ENCODE results near the gene TMEM132C. TPM values are rescaled to one million over a fixed set of nuclear protein-coding genes. Genes with fewer than 3 reads are reported as not detected.

The TMEM132C gene
- total and polyA plus RNA-seq, 4 experiments from 2014 or later: not detected

GRCh38 chr12:128571906-128572810, 305.2 kb downstream of the TMEM132C start:
- intact Hi-C loops (cut with micrococcal nuclease): no loop called here

GRCh38 chr12:128573907-128574306, 306.9 kb downstream of the TMEM132C start:
- no peak overlapping the region for H3K27ac ChIP-seq (ENCODE audit: low read depth, low read length)
- H3K36me3 Mint-ChIP-seq: no peaks in the 10 kb centered on the region
- no peaks in the 10 kb centered on the region for H3K27me3 ChIP-seq (ENCODE audit: insufficient read depth, low read length)
- H3K9me3 Mint-ChIP-seq: peaks cover 0 to 11% (median 4%) of the 10 kb centered on the region in 8 donors
- peaks cover 0 to 8% (median 4%) of the 10 kb centered on the region in 4 donors for H3K4me1 Mint-ChIP-seq
- no peak overlapping the region for H3K4me3 ChIP-seq (ENCODE audit: low read length in 2 of 2)
- H3K27me3 Mint-ChIP-seq: no peaks in the 10 kb centered on the region
- H3K4me1 ChIP-seq (ENCODE audit: insufficient read depth, low read length): no peaks in the 10 kb centered on the region
- no peak overlapping the region for H3K27ac Mint-ChIP-seq
- ChIA-PET POLR2A (ENCODE audit: partially characterized antibody) (no interaction called here), CTCF (ENCODE audit: partially characterized antibody) (no interaction called here)
- no peaks in the 10 kb centered on the region for H3K36me3 ChIP-seq (ENCODE audit: insufficient read depth, low read length)
- no peak overlapping the region for H3K4me3 Mint-ChIP-seq
- H3K9me3 ChIP-seq (ENCODE audit: control insufficient read depth in 1 of 2, low read length in 2 of 2): no peaks in the 10 kb centered on the region
- intact Hi-C loops (cut with micrococcal nuclease): no loop called here
- DNase-seq: no peak

More at GRCh38 chr12:128571906-128572810, 305.2 kb downstream of the TMEM132C start:
- no peak overlapping the region for H3K4me3 ChIP-seq (ENCODE audit: low read length in 2 of 2)
- no peaks in the 10 kb centered on the region for H3K27me3 Mint-ChIP-seq
- H3K9me3 ChIP-seq (ENCODE audit: control insufficient read depth in 1 of 2, low read length in 2 of 2): no peaks in the 10 kb centered on the region
- CTCF ChIA-PET (ENCODE audit: partially characterized antibody): no interaction called here
- H3K36me3 ChIP-seq (ENCODE audit: insufficient read depth, low read length): no peaks in the 10 kb centered on the region
- H3K4me1 ChIP-seq (ENCODE audit: insufficient read depth, low read length): no peaks in the 10 kb centered on the region
- H3K27ac Mint-ChIP-seq: no peak overlapping the region
- H3K36me3 Mint-ChIP-seq: no peaks in the 10 kb centered on the region
- H3K4me3 Mint-ChIP-seq: no peak overlapping the region
- H3K9me3 Mint-ChIP-seq: peaks cover 0 to 11% (median 4%) of the 10 kb centered on the region in 8 donors
- POLR2A ChIA-PET (ENCODE audit: partially characterized antibody): no interaction called here
- no peak overlapping the region for H3K27ac ChIP-seq (ENCODE audit: low read depth, low read length)
- no peaks in the 10 kb centered on the region for H3K27me3 ChIP-seq (ENCODE audit: insufficient read depth, low read length)
- no peak for DNase-seq
- H3K4me1 Mint-ChIP-seq: peaks cover 0 to 8% (median 4%) of the 10 kb centered on the region in 4 donors

- Mint-ChIP-seq H3K9me3 (peaks cover 0 to 10% (median 3%) of the 10 kb centered on the region in 8 donors), H3K27ac (no peak overlapping the region), H3K4me3 (no peak overlapping the region), H3K4me1 (no peaks in the 10 kb centered on the region), H3K36me3 (no peaks in the 10 kb centered on the region), H3K27me3 (peaks cover 0 to 1% of the 10 kb centered on the region in 2 donors)
- Histone ChIP-seq H3K27ac (ENCODE audit: low read depth, low read length) (no peak overlapping the region), H3K36me3 (ENCODE audit: insufficient read depth, low read length) (no peaks in the 10 kb centered on the region), H3K9me3 (ENCODE audit: control insufficient read depth in 1 of 2, low read length in 2 of 2) (no peaks in the 10 kb centered on the region), H3K27me3 (ENCODE audit: insufficient read depth, low read length) (no peaks in the 10 kb centered on the region), H3K4me1 (ENCODE audit: insufficient read depth, low read length) (no peaks in the 10 kb centered on the region), H3K4me3 (ENCODE audit: low read length in 2 of 2) (no peak overlapping the region)
- intact Hi-C loops (cut with micrococcal nuclease): no loop called here
- POLR2A ChIA-PET (ENCODE audit: partially characterized antibody): no interaction called here
- CTCF ChIA-PET (ENCODE audit: partially characterized antibody): no interaction called here
- no peak for DNase-seq
Measured at GRCh38 chr12:128578045-128578444, 311.1 kb downstream of the TMEM132C start.

GRCh38 chr12:128581321-128581761, 314.4 kb downstream of the TMEM132C start:
- Histone ChIP-seq H3K4me1 (ENCODE audit: insufficient read depth, low read length) (no peaks in the 10 kb centered on the region), H3K27me3 (ENCODE audit: insufficient read depth, low read length) (no peaks in the 10 kb centered on the region), H3K9me3 (ENCODE audit: control insufficient read depth in 1 of 2, low read length in 2 of 2) (no peaks in the 10 kb centered on the region), H3K36me3 (ENCODE audit: insufficient read depth, low read length) (no peaks in the 10 kb centered on the region), H3K27ac (ENCODE audit: low read depth, low read length) (no peak overlapping the region), H3K4me3 (ENCODE audit: low read length in 2 of 2) (no peak overlapping the region)
- H3K27ac Mint-ChIP-seq: no peak overlapping the region
- peaks cover 0 to 8% (median 0%) of the 10 kb centered on the region in 8 donors for H3K9me3 Mint-ChIP-seq
- POLR2A ChIA-PET (ENCODE audit: partially characterized antibody): no interaction called here
- peaks cover 0 to 1% of the 10 kb centered on the region in 2 donors for H3K27me3 Mint-ChIP-seq
- no peaks in the 10 kb centered on the region for H3K4me1 Mint-ChIP-seq
- intact Hi-C loops (cut with micrococcal nuclease): no loop called here
- no peak for DNase-seq
- H3K36me3 Mint-ChIP-seq: no peaks in the 10 kb centered on the region
- H3K4me3 Mint-ChIP-seq: no peak overlapping the region
- CTCF ChIA-PET (ENCODE audit: partially characterized antibody): no interaction called here

- peaks cover 0 to 4% (median 0%) of the 10 kb centered on the region in 8 donors for H3K9me3 Mint-ChIP-seq
- no peaks in the 10 kb centered on the region for H3K36me3 Mint-ChIP-seq
- POLR2A ChIA-PET (ENCODE audit: partially characterized antibody): no interaction called here
Measured at GRCh38 chr12:128583453-128583852, 316.5 kb downstream of the TMEM132C start.

GRCh38 chr12:128586451-128587029, 319.6 kb downstream of the TMEM132C start:
- CTCF ChIA-PET (ENCODE audit: partially characterized antibody): no interaction called here
- Histone ChIP-seq H3K27ac (ENCODE audit: low read depth, low read length) (no peak overlapping the region), H3K9me3 (ENCODE audit: control insufficient read depth in 1 of 2, low read length in 2 of 2) (no peaks in the 10 kb centered on the region), H3K4me1 (ENCODE audit: insufficient read depth, low read length) (no peaks in the 10 kb centered on the region), H3K36me3 (ENCODE audit: insufficient read depth, low read length) (no peaks in the 10 kb centered on the region), H3K27me3 (ENCODE audit: insufficient read depth, low read length) (no peaks in the 10 kb centered on the region), H3K4me3 (ENCODE audit: low read length in 2 of 2) (no peak overlapping the region)
- Mint-ChIP-seq H3K4me3 (no peak overlapping the region), H3K27me3 (peaks cover 0 to under 1% of the 10 kb centered on the region in 2 donors), H3K36me3 (no peaks in the 10 kb centered on the region), H3K27ac (no peak overlapping the region), H3K9me3 (peaks cover 0 to 4% (median under 1%) of the 10 kb centered on the region in 8 donors), H3K4me1 (no peaks in the 10 kb centered on the region)
- POLR2A ChIA-PET (ENCODE audit: partially characterized antibody): no interaction called here
- intact Hi-C loops (cut with micrococcal nuclease): no loop called here
- no peak for DNase-seq

More at GRCh38 chr12:128583453-128583852, 316.5 kb downstream of the TMEM132C start:
- Histone ChIP-seq H3K27ac (ENCODE audit: low read depth, low read length) (no peak overlapping the region), H3K9me3 (ENCODE audit: control insufficient read depth in 1 of 2, low read length in 2 of 2) (no peaks in the 10 kb centered on the region), H3K4me3 (ENCODE audit: low read length in 2 of 2) (no peak overlapping the region), H3K27me3 (ENCODE audit: insufficient read depth, low read length) (no peaks in the 10 kb centered on the region), H3K4me1 (ENCODE audit: insufficient read depth, low read length) (no peaks in the 10 kb centered on the region), H3K36me3 (ENCODE audit: insufficient read depth, low read length) (no peaks in the 10 kb centered on the region)
- H3K4me3 Mint-ChIP-seq: no peak overlapping the region
- DNase-seq: no peak
- intact Hi-C loops (cut with micrococcal nuclease): no loop called here
- H3K4me1 Mint-ChIP-seq: no peaks in the 10 kb centered on the region
- H3K27ac Mint-ChIP-seq: no peak overlapping the region
- CTCF ChIA-PET (ENCODE audit: partially characterized antibody): no interaction called here
- H3K27me3 Mint-ChIP-seq: peaks cover 0 to 1% of the 10 kb centered on the region in 2 donors

- no peak overlapping the region for H3K27ac Mint-ChIP-seq
- no peaks in the 10 kb centered on the region for H3K4me1 ChIP-seq (ENCODE audit: insufficient read depth, low read length)
- H3K27ac ChIP-seq (ENCODE audit: low read depth, low read length): no peak overlapping the region
- ChIA-PET CTCF (ENCODE audit: partially characterized antibody) (no interaction called here), POLR2A (ENCODE audit: partially characterized antibody) (no interaction called here)
- no peaks in the 10 kb centered on the region for H3K36me3 ChIP-seq (ENCODE audit: insufficient read depth, low read length)
- H3K9me3 ChIP-seq (ENCODE audit: control insufficient read depth in 1 of 2, low read length in 2 of 2): no peaks in the 10 kb centered on the region
- DNase-seq: no peak
- intact Hi-C loops (cut with micrococcal nuclease): no loop called here
- no peaks in the 10 kb centered on the region for H3K4me1 Mint-ChIP-seq
- H3K9me3 Mint-ChIP-seq: peaks cover 0 to 4% (median 0%) of the 10 kb centered on the region in 8 donors
- no peaks in the 10 kb centered on the region for H3K27me3 ChIP-seq (ENCODE audit: insufficient read depth, low read length)
- no peak overlapping the region for H3K4me3 Mint-ChIP-seq
- H3K36me3 Mint-ChIP-seq: no peaks in the 10 kb centered on the region
- no peak overlapping the region for H3K4me3 ChIP-seq (ENCODE audit: low read length in 2 of 2)
- H3K27me3 Mint-ChIP-seq: no peaks in the 10 kb centered on the region
Measured at GRCh38 chr12:128587918-128588317, 320.9 kb downstream of the TMEM132C start.
